ENCODE measurements around the gene CHAT.

CHAT gene

DNA sequence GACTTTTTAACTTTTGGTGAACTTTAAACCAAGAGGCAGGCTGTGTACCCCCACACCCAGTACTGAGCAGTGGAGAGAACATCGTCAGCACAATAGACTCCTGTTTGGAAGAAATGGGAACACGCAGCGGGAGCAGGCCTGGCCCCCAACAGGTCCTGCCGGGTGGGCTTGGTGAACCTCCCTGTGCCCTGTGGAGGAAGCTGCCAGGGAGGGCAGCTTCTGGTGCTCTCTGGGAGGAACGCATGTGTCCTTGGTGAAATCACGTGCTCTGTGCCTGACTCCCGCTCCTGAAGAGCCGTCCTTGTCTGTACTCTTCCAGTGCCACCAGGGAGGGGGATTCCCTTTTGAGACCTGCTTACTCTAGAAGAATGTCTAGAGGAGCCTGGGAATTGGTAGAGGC, 31.6 kb downstream of the CHAT start:
- peaks cover 11% of the 10 kb centered on the region for H3K4me1 Mint-ChIP-seq (ENCODE audit: low read depth)
- DNase-seq = no peak
- no peak overlapping the region for H3K4me3 Mint-ChIP-seq
- no peaks in the 10 kb centered on the region for H3K36me3 Mint-ChIP-seq (ENCODE audit: low read depth)
- H3K27ac Mint-ChIP-seq = no peak overlapping the region
- H3K27me3 Mint-ChIP-seq = peaks cover 29% of the 10 kb centered on the region
- H3K9me3 Mint-ChIP-seq = no peaks in the 10 kb centered on the region

DNA sequence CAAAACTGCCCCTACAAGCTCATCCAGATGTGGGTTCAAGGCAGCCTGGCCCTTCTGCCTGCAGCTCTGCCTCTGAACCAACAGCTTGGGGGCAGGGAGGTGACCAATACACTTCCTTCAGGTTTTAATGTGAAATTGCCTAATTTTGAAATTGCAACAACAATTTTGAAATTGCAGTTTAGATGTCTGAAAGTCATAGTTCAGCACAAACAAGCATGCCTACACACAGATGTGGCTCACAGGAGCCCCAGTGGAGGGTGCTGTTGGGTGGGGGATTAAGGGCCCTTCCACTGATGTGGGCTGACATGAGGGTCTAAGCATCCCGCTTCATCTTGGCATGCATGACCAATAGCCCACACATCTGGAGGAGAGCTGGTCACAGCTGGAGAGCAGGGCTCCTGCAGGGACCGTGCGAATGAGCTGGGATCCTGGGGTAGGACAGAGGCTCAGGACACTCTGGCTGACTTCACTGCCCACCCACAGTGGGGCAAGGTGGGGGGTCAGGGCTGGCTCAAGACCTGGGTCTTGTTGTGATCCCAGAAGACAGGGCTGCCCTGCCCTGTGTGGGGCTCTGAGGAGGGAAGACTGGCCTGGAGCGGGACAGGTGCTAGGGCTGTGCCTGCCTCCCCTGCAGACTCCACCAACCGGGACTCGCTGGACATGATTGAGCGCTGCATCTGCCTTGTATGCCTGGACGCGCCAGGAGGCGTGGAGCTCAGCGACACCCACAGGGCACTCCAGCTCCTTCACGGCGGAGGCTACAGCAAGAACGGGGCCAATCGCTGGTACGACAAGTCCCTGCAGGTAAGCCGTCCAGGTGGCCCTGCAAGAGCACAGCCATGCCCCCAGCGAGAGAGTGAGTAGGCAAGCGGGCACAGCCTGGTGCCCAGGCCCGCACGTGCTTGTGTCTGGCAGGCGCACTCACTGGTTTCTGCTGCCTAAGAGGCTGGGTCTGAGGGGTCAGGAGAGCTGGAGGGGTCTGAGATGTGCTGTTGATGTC, 32.3 kb downstream of the CHAT start:
- no peak for DNase-seq
- H3K4me3 Mint-ChIP-seq = no peak overlapping the region
- no peak overlapping the region for H3K27ac Mint-ChIP-seq
- no peaks in the 10 kb centered on the region for H3K9me3 Mint-ChIP-seq
- H3K4me1 Mint-ChIP-seq (ENCODE audit: low read depth) = peaks cover 11% of the 10 kb centered on the region
- H3K27me3 Mint-ChIP-seq = peaks cover 29% of the 10 kb centered on the region
- H3K36me3 Mint-ChIP-seq (ENCODE audit: low read depth) = no peaks in the 10 kb centered on the region

DNA sequence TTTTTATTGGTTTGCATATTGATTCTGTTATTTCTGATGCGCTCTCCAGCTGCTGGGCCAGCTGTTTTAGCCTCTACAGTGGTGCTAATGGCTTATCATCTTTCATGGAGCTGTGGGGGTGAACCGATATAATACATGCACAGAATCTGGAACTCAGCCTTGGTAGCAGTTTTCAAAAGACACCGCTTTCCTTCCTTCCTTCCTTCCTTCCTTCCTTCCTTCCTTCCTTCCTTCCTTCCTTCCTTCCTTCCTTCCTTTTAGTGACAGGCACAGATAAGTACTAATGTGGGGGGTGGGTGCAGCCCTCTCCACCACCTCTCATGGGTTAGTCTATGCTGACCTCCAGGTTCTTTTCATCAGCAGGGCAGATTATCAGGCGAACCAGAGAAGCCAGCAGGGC, 33.7 kb downstream of the CHAT start:
- Mint-ChIP-seq H3K4me3 (no peak overlapping the region), H3K4me1 (ENCODE audit: low read depth) (peaks cover 11% of the 10 kb centered on the region), H3K36me3 (ENCODE audit: low read depth) (no peaks in the 10 kb centered on the region), H3K9me3 (no peaks in the 10 kb centered on the region), H3K27me3 (peaks cover 30% of the 10 kb centered on the region), H3K27ac (no peak overlapping the region)
- no peak for DNase-seq

DNA sequence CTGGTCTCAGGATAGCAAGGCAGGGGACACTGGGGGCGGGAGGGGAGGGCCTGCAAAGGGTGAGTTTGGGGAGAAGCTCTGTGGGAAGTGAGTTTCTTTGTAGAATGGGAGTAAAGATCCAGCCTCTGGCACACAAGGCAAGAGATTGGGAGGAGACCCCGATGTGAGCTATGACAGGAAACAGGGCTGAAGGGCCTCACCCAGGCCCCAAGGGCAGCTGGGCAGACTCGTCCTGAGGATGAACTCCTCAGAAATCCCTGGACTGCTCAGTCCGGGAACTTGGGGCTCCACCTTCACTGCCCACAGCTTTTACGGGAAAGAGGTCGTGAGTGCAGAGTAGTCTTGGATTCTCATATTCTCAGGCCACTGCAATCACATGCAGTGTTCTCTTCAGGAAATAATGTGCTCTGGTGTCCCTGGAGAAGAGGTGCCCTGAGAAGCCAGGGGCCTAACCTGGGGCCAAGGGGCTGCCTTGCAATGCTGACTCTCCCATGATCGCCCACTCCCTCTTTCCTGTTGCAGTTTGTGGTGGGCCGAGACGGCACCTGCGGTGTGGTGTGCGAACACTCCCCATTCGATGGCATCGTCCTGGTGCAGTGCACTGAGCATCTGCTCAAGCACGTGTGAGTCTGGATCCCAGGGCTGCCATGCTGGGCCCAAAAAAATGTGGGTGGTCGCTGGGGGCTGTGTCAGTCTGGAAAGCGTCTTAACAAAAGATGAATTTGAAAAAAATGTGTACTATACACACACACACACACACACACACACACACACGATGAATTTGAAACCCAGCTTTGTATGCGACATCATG, 34.4 kb downstream of the CHAT start:
- peaks cover 11% of the 10 kb centered on the region for H3K4me1 Mint-ChIP-seq (ENCODE audit: low read depth)
- no peaks in the 10 kb centered on the region for H3K9me3 Mint-ChIP-seq
- no peak for DNase-seq
- H3K36me3 Mint-ChIP-seq (ENCODE audit: low read depth) = no peaks in the 10 kb centered on the region
- no peak overlapping the region for H3K27ac Mint-ChIP-seq
- H3K4me3 Mint-ChIP-seq = no peak overlapping the region
- peaks cover 31% of the 10 kb centered on the region for H3K27me3 Mint-ChIP-seq

DNA sequence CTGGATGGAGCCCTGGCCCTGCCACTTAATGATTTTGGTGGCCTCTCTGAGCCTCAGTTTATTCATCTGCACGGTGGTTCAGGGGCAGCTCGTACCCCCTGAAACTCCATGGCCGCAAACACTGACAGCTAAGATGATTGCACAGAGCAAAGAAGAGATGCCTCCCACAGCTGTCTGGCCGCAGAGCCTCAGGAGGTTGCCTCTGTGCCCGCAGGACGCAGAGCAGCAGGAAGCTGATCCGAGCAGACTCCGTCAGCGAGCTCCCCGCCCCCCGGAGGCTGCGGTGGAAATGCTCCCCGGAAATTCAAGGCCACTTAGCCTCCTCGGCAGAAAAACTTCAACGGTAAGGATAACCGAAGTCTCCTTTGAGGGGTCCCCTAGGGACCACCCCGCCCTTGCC, 35.5 kb downstream of the CHAT start:
- no peaks in the 10 kb centered on the region for H3K36me3 Mint-ChIP-seq (ENCODE audit: low read depth)
- no peaks in the 10 kb centered on the region for H3K9me3 Mint-ChIP-seq
- H3K27me3 Mint-ChIP-seq = peaks cover 28% of the 10 kb centered on the region
- no peak for DNase-seq
- H3K27ac Mint-ChIP-seq = no peak overlapping the region
- peaks cover 11% of the 10 kb centered on the region for H3K4me1 Mint-ChIP-seq (ENCODE audit: low read depth)
- H3K4me3 Mint-ChIP-seq = no peak overlapping the region

DNA sequence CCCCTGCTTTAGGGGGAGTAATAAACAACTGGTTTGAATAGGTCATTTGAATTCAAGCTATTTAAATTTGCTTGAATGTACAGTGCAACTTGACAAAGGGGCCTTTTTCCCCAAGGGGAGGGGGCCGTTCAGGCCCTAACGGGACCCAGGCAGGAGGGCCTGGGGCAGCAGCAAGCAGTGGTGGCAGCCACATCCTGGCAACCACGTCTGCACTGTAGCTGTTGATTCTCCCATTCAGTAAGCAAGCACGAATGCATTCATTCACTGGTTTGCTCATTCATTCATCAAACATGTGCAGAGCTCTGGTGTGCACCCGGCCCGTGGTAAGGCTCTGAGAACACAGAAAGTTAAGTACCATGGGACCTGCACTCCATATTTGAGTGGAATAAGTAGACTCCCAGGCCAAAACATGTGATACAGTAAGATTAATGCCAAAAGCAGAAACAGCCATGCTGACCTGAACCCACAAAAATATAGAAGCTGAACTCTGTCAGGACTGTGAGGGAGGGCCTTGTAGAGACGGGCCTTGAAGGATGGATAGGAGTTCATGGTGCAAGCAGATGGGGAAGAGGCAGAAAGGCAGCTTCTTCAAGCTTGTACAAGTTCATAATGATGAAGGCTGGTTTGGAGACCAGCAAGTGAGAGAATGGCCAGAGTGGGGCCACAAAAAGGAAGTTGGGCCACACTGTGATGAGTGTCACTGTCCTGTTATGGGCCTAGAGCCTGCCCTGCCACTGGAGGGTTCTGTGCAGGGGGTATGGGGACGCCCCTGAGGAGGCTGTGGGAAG, 36.3 kb downstream of the CHAT start:
- no peak overlapping the region for H3K27ac Mint-ChIP-seq

DNA sequence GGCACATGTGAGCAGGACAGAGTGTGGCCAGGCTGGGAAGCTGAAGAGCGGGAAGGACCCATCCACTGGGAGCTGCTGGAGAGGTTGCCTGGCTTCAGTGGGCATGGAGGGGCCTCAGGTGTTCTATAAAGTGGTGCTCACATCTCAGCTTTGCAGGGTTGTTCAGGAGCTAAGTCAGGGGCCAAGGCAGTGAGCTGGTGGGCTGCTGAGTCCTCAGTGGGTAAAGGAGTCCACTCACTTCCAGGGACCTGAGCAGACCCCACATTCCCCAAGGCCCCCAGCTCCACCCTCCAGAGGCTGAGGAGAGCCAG, 36.8 kb downstream of the CHAT start:
- no peaks in the 10 kb centered on the region for H3K9me3 Mint-ChIP-seq
- no peak overlapping the region for H3K27ac Mint-ChIP-seq
- peaks cover 11% of the 10 kb centered on the region for H3K4me1 Mint-ChIP-seq (ENCODE audit: low read depth)
- no peak for DNase-seq
- peaks cover 22% of the 10 kb centered on the region for H3K27me3 Mint-ChIP-seq
- H3K4me3 Mint-ChIP-seq = no peak overlapping the region
- H3K36me3 Mint-ChIP-seq (ENCODE audit: low read depth) = no peaks in the 10 kb centered on the region

More for the DNA sequence above, 36.3 kb downstream of the CHAT start:
- Mint-ChIP-seq H3K4me3 (no peak overlapping the region), H3K27me3 (peaks cover 24% of the 10 kb centered on the region), H3K4me1 (ENCODE audit: low read depth) (peaks cover 11% of the 10 kb centered on the region), H3K9me3 (no peaks in the 10 kb centered on the region), H3K36me3 (ENCODE audit: low read depth) (no peaks in the 10 kb centered on the region)
- DNase-seq = no peak

DNA sequence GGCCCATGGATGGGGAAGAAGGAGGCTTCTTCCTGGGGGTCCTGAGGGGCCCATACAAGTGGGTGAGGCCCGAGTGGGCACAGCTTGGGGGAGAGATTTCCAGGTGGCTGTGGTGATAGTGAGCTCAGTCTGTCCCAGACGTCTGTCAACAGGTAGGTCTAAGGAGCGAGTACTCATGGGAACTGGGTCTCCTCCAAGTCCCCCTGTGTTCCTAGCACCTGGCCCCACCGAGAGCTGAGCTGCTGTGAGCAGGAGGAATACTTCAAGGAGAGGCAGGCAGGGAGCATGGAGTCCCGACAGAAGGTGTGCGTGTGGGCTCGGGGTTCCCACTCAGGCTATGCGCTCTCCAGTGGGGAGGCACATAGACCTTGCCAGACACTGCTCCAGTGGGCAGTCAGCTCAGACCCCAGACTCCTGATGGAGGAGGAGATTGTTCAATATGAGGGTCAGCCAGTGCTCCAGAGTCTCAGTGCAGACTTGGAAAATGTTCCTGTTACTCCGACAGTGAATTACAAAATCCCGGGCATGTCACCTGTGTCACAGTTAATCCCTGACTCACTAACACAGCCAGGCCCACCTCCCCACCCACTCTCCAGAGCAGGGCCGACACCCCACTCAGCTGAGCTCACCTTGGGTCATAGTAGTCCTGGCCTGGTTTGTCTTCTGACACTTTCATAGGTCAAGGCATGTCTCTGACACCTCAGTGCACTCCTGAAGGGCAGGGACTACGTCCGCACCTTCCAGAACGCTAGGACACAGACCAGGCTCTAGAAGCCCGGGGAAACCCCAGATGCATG, 37.4 kb downstream of the CHAT start:
- Mint-ChIP-seq H3K4me1 (ENCODE audit: low read depth) (peaks cover 11% of the 10 kb centered on the region), H3K9me3 (no peaks in the 10 kb centered on the region), H3K4me3 (no peak overlapping the region), H3K27me3 (peaks cover 22% of the 10 kb centered on the region), H3K36me3 (ENCODE audit: low read depth) (no peaks in the 10 kb centered on the region), H3K27ac (no peak overlapping the region)
- DNase-seq = no peak

DNA sequence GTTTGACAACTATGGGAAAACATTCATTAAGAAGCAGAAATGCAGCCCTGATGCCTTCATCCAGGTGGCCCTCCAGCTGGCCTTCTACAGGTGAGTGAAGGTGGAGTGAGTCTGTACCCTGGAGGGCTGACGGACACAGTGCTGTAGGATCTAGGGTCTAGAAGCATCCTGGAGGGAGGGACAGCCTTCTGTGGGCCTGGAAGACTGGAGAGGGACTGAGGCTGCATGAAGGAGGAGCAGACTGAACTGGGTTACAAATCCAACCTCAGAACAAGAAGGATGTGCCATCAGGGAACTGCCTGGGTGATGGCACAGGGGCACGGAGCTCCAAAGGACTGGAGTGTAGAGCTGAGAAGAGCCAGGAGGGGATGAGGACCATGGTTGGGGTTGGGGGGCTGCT, 38.1 kb downstream of the CHAT start:
- no peak overlapping the region for H3K4me3 Mint-ChIP-seq
- H3K36me3 Mint-ChIP-seq (ENCODE audit: low read depth) = no peaks in the 10 kb centered on the region
- no peak for DNase-seq
- no peak overlapping the region for H3K27ac Mint-ChIP-seq
- no peaks in the 10 kb centered on the region for H3K9me3 Mint-ChIP-seq
- peaks cover 22% of the 10 kb centered on the region for H3K27me3 Mint-ChIP-seq
- H3K4me1 Mint-ChIP-seq (ENCODE audit: low read depth) = peaks cover 11% of the 10 kb centered on the region

DNA sequence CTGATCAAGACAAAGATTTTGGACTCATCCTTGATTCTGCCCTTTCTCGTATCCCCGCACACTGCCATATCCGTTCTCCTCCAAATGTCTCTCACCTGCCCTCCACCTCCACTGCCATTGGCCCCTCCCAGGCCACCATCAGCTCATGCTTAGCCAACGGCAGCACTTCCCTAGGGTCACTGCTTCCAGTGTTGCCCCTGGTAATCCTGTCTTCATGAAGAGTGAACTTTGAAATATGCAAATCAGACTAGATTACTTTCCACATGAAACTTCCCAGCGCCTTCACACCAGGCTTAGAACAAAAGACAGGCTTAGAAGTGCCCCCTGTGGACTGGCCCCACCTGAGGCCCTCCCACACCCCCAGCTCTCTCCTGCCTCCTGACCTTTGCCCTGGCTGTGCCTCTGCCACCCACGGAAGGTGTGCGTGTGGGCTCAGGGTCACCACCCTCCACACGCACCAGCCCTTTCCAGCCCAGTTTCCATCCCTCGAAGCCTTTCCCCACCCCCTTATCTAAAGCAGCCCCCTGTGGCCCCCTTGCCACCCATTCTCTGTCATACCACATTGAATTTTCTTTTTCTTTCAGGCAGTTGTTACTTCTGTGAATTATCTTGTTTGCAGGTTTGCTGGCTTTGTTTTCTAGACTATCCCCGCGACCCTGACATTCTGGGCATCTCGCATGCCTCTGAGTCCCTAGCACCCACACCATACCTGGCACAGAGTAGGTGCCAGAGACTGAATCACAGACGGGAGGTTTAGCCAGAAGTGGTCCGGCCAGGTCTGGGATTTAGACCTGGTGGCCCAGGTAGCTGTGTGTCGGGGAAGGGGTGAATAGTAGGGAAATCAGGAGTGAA, 38.8 kb downstream of the CHAT start:
- DNase-seq = no peak
- Mint-ChIP-seq H3K27ac (no peak overlapping the region), H3K27me3 (peaks cover 22% of the 10 kb centered on the region), H3K4me1 (ENCODE audit: low read depth) (peaks cover 11% of the 10 kb centered on the region), H3K4me3 (no peak overlapping the region), H3K9me3 (no peaks in the 10 kb centered on the region), H3K36me3 (ENCODE audit: low read depth) (no peaks in the 10 kb centered on the region)

DNA sequence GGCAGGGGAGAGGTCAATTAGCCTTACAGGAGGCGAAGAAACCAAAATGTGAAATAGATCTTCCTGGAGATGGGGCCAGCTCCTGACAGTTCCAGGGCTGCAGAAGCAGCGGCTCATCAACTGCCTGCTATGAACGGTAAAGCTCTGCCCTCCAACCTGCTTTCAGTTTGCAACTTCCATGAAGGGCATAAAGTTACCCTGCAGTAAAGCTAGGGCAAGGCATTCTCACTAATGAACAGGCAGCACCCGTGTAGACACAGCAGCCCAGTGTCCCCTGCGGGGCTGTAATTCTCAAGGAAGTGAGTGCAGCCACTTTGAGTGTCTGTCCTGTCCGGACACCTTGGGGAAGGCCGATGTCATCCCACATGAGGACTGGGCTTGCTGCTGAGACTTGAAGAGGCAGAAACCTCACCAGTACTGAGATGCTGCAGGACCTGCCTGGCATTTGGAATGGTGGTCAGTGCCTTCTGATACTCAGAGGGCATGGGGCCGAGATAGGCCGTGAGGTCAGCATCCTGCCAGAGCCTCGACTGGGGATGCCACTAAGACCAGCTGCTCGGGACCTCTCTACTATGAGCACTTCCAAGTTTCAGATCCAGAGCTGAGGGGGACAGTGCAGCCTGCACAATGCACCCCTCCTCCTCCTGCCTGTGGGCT, 39.6 kb downstream of the CHAT start:
- peaks cover 22% of the 10 kb centered on the region for H3K27me3 Mint-ChIP-seq

DNA sequence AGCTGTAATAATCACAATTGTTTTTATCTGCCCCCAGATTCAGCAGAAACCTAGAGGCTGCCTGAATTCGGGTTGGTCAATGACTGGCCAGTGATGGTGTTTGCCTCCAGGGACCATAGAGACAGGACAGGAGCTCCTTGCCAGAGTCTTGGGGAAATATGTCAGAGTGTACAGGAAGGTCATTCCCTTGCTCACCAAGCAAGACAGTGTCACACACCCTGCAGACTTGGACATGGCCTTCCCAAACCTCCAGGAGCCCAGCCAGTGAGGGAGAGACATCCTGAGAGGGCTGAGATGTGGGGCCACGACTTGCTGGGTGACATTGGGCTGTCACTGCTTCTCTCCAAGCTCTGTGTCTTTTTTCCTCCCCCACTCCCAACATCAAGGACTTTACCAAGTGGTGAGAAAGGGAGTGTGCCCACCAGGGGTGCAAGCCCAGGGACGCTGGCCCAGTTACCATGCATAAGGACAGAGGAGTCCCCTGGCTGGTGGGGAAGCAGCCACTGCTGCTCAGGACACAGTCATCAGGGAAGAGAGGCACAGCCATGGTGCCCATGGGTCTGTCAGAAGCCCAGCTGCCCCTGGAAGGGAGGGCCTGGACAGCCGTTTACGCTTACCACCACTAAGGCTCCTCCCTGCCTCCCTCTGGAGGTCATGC, 40.3 kb downstream of the CHAT start:
- no peaks in the 10 kb centered on the region for H3K36me3 Mint-ChIP-seq (ENCODE audit: low read depth)
- no peak overlapping the region for H3K4me3 Mint-ChIP-seq
- no peak overlapping the region for H3K27ac Mint-ChIP-seq
- peaks cover 5% of the 10 kb centered on the region for H3K9me3 Mint-ChIP-seq
- peaks cover 22% of the 10 kb centered on the region for H3K27me3 Mint-ChIP-seq
- H3K4me1 Mint-ChIP-seq (ENCODE audit: low read depth) = peaks cover 8% of the 10 kb centered on the region
- DNase-seq = no peak

More for the DNA sequence above, 39.6 kb downstream of the CHAT start:
- Mint-ChIP-seq H3K4me1 (ENCODE audit: low read depth) (peaks cover 11% of the 10 kb centered on the region), H3K36me3 (ENCODE audit: low read depth) (no peaks in the 10 kb centered on the region), H3K9me3 (no peaks in the 10 kb centered on the region), H3K27ac (no peak overlapping the region), H3K4me3 (no peak overlapping the region)
- DNase-seq = no peak

Measured in activated T-cell treated with anti-CD3 and anti-CD28 coated beads, Interleukin-2, amount 50 U/mL, for 24 hours (primary cell).